HG03139 (cell line): ENCODE measurements around the gene KCNIP3.
"Not testable (repeated sequence)": the region's sequence is repeated elsewhere in the genome, so short reads cannot be mapped to it uniquely, and the experiment has no call there.

ENCODE experiments used
- ATAC-seq: cut with Tn5 transposase; IDR thresholded peaks from one replicate; pipeline ENCODE4 v1.9.1; 2021; ENCODE audit not compliant: unreplicated experiment

The KCNIP3 gene

DNA sequence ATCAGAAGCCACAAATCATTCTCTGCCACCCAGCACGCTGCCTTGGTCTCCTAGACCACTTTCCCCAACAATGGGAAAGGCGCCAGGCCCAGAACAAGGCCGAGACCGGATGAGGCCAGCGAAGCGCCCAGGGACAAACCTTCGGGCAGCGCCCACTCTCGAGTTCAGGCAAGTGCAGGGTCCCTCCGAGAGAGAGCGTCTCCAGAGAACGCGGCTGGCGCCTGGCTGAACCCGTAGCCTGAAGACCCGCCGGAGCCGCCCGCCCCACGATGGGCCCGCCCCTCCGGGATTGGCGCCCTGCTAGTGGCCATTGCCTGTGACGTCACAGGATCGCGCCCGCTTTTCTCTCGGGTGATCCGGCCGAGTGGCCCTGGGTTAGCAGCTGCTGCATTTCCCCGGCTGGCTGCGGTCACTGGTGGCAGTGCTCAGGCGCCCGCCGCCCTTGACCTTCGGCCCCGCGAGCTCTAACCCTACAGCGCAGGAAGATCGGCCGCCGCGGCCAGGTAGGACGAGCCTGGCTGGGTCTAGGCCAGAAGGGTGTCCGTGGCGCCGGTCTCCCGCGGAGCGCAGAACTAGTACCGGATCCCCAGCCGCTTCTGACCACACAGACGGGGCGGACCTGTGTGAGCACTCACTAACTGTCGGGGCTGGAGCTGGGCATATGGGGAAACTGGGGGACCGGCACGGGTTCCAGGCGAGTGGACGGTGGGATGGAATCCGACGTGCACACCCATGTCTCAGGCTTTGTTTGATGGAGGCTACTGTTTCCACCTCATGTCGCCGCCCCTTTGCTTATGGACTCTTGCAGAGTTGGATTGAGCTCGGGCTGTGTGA is 105.4 kb downstream of the KCNIP3 start, which contains the start of gene FAHD2A:
FAHD2A (plus strand) TSS at position 339 of the 834 bp plus-strand sequence. CDS start 2,851 bp downstream, outside the sequence.
- ATAC-seq: peak; percentile 92

DNA sequence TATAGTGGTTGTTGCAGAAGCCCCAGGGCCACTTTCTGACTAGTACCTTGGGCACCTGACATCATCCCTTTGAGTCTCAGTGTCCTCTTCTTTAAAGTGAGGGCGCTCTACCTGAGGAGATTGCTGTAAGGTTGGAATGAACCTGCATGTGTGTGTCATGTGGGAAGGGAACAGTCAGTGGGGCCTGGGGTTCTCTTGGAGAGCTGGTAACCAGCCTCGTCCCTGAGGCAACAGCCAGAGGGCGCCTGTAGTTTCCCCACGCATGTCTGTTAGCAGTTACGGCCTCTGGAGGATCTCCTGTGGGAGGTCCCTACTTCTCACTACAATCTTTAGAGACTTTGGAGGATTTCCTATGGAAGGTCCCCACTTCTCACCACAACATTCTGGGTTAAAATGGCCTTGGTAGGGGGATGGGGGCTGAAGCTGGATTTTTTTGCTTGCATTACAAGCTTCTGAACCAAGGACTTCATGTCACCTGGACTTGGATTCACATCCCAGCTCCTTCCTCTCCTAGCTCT is 106.1 kb downstream of the KCNIP3 start:
- ATAC-seq: not testable (repeated sequence)

DNA sequence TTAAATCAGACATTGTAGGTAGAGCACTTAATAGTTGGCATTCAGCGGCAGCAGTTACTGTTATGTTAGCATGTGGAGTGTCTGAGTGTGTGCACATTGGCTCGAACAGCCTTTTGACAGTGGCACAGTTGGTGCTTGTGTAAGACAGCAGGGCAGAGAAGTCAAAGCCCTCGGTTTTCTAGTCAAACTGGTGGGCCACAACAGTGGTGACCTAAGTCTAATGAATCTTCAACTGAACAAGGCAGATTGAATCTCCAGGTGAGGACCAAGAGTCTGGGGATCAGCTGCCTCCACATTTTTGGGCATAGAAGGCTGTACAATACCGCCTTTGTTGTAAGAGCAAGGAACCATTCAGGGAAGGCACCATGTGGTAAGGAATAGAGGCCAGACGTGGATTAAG is 106.7 kb downstream of the KCNIP3 start:
- ATAC-seq: not testable (repeated sequence)

DNA sequence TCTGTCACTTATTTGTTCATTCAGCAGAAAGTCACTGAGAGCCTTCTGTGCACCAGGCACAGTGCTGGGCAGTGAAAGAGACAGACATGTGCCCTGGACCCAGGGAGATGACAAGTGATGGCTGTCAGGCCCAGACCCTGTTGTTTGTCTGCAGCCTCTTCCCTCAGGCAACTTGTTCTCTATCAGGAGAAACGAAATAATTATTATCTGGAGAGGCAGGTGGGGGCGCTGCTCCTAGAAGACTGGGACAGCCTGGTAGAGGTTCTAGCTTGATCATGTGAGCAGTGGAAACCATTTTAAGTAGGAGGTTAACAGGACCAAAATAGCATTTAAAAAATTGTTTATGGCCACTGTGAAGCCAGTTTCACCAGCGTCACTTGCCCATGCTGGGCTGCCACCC is 107.5 kb downstream of the KCNIP3 start:
- not testable (repeated sequence) for ATAC-seq

DNA sequence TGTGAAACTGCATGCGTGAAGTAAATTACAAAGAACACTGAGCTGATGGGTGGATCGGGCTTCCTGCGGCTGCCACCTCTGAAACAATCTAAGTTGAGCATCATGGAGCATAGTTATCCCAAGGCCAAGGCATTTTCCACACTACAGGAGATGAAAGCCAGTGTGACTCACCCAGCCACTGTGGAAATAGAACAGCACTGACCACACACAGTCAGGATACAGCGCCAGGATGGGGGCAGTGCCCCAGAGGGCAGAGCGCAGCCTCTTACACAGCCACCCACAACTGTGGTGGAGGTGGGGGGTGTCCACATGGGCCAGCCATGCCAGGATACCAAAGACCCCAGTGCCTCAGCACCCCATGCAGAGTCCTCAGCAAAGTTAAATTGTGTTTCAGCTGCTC is 114.1 kb downstream of the KCNIP3 start:
- not testable (repeated sequence) for ATAC-seq

DNA sequence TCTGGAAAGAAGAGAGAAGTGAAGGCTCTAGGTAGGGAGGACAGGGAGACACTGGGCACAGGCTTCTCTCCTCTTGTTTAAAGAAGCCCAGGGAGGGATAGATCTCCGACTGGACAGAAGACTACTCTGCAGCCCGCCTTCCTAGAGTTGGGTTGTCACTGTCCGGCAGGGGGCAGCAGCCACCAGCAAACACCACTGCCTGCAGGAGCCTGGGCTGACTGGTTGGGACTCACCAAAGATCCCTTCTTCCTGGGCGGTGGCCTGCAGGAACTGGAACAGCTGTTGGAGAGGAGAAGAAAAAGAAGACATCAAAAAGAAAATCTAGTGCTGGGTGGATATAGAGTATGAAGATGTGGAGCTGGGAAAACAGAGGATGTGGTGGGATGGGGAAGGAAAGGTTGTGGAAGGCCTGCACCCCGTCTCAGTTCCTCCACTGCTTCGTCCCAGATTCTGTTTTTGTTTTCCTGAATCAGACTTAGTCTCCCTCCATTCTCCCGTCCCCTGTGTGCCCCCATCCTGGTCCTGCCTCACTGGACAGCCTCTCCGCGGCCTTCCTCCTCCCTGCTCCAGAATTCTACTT is 117.0 kb downstream of the KCNIP3 start:
- ATAC-seq: not testable (repeated sequence)

DNA sequence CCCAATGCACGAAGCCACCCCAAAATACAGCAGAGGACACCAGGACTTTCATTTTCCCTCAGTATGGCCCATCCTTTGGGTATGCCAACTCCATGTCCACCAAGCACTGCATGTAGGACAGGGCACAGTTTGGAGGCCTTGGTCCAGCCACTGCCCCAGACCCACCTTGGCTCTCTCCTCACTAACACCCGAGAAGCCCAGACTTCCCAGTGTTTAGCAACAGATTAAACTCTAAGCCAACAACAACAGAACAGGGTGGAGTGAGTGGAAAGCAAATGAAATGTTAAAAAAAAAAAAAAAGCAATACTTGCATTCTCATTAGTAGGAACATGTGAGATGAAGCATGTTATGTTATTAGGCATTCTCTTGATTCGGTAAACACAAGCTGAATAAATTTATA is 118.0 kb downstream of the KCNIP3 start:
- ATAC-seq: not testable (repeated sequence)

DNA sequence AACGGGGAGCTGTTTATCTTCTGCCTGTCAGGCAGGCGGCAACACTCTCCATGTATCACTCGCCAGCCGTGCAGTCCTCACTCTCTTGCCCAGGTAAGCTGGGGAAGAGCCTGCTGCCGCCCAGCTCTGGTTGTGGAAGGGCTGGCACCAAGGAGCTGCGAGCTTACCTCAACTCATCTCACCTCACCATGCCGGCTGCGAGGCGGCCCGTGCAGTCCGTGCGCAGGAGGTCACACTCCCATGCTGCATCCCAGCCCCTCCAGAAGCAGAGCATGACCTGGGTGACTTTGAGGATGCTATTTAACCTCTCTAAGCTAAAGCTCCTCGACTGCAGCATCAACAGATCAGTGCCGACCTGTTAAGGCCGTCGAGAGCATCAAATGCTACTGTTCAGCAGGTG is 118.4 kb downstream of the KCNIP3 start:
- ATAC-seq: not testable (repeated sequence)

DNA sequence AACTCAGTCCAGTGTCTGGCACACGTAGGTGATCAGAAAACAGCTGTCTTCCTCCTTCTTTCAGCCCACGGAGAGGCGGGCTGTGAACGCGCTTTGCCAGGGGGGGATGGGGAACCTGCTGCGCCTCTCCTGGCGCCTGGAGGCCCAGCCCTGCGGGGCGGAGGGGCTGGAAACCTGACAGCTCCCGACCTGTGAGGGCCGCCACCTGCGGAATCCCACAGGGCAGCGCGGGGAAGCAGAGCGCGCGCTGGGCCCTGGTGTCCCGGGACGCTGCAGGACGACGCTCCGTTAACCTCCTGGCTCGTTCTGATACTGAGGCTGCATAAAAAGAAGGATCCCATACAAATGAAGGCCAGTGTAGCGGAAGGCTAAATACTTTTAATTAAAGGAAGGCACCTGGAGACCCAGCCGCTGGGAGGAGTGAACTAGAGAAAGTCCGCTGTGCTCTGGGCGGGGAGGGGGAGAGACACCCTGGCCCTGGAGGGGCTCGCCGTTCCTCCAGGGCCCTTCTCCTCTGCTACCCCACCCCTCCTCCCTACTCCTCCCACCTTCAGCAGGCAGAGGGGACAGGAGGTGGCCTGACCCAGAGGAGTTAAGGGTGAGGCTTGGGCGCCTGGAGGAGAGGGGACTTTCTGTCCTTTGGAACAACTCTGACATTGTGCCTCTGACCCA is 130.2 kb downstream of the KCNIP3 start:
- not testable (repeated sequence) for ATAC-seq

DNA sequence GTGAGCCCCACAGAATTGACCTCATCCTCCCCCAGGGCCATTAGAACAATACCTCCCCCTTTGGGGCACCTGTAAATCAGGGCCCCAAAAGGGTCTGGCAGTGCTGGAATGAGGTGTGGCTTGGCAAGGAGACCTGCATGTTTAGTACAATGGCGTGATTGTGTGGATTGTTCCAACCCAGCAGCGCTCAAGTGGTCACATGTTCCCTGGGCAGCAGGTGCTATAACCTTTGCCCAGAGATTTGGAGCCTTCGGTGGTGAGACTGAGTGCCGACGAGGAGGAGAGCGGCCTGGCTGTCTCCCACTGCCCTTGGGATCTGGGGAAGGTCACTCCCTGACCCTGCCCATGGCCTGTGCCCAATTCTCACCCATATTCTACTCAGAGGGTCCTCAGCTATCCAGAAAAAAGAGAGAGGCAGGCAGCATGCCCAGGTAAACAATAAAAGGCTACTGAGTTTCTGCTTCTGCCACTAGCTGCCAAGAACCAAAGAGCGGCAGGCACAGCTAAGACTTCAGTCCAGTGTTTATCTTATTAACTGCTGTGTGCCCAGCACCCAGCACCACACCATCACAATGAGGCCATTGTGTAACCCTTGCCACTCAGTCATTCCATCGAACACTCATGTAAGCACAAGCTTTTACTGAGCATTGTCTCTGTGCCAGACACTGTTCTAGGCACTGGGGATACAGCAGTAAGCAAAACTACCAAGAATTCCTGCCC is 132.8 kb downstream of the KCNIP3 start:
- ATAC-seq: not testable (repeated sequence)

DNA sequence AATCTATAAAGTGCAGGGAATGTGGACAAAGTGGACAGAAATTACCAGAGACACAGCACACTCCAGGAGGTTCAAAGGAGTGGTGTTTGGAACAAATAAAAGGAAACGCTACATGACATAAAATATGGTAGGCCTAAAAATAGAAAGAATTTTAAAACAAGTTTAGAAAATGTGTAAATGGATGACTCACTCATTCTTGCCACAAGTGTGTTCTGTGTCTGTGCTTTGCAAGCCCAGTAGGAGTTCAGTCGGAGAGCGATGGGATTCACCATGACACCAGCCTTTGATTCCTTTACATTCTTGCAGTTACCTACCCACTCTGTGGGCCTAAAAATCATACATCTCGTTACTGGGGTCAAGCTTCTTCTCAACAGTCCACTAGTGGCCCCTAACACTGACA is 136.2 kb downstream of the KCNIP3 start:
- not testable (repeated sequence) for ATAC-seq

DNA sequence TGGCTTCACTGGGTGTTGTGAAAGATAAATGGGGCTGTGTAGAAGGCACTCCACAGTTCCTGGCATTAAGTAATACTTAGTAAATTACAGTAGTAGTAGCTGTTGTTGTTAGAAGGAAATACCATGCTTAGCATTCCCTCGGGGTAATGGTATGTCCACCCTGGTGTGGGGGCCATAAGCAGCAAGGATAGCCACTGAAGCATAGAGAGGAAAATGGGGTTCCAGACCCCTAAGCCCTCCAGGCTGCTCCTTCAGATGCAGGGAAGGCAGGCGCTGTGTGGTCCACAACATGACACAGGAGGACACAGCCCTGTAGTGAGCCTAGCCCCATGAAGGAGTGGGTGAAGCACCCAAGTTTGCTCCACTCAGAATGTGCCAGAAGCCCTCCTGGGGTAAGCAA is 136.8 kb downstream of the KCNIP3 start:
- not testable (repeated sequence) for ATAC-seq

DNA sequence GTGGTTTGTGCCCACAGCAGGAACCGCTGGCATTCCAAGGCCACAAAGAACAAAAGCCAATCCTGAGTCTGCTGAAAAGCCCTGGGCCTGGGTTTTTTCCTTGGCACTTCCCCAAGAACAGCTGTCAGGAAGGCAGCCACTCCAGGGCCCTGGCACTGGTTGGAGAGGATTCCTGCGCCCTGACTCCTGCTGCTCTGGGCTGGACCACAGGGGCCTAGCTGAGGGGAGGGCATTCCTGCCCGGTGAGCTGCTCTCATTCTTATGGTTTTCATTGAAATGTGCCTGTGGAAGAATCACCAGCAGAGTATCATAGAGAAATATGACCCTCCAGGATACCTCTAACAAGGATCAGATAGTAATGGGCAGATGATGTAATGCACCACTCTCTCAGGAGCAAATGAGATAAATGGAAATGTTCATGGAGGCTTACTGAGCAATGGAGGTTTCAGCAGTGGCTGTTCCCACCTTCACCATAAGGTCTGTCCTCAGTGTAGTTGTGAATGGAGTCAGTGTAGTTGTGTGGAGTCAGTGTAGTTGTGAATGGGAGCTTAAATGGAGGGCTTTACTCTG is 137.4 kb downstream of the KCNIP3 start:
- ATAC-seq: not testable (repeated sequence)

DNA sequence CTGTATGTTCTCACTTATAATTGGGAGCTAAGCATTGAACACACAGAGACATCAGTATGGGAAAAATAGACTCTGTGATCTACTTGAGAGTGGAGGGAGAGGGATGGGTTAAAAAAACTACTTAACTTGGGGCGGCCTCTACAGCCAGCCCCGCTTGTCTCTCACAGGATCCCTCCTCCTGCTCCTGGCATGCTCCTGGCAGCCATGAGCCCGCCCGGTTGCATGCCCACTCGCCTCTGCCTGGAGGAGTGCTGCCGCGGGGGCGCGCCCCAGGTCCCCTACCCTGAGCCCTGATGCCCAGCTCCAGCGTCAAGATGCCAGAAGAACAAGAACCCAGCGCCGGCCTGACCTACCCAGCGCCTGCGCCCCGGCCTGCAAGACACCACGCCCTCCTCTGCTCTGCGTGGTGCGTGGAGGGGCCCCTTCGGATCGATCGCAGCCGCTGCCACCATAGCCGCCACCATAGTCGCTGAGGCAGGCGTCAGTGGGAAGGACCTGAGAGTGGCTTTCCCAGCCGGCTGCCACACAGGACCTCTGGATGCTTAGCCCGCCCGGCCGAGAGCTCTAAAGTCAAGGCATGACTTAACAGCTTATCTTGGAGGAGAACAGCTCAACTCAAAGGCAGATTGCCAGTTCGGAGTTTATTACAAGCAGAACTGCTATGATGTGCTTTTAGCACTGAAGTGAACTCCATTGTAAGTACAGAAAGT is 138.2 kb downstream of the KCNIP3 start:
- not testable (repeated sequence) for ATAC-seq
